D341Med (cell line): ENCODE measurements around the gene PIP4P1.

Experiments used
- DNase-seq: peaks from one replicate; pipeline ENCODE4 v3.0.0; 2012; ENCODE audit warnings: low spot score

PIP4P1 gene

DNA sequence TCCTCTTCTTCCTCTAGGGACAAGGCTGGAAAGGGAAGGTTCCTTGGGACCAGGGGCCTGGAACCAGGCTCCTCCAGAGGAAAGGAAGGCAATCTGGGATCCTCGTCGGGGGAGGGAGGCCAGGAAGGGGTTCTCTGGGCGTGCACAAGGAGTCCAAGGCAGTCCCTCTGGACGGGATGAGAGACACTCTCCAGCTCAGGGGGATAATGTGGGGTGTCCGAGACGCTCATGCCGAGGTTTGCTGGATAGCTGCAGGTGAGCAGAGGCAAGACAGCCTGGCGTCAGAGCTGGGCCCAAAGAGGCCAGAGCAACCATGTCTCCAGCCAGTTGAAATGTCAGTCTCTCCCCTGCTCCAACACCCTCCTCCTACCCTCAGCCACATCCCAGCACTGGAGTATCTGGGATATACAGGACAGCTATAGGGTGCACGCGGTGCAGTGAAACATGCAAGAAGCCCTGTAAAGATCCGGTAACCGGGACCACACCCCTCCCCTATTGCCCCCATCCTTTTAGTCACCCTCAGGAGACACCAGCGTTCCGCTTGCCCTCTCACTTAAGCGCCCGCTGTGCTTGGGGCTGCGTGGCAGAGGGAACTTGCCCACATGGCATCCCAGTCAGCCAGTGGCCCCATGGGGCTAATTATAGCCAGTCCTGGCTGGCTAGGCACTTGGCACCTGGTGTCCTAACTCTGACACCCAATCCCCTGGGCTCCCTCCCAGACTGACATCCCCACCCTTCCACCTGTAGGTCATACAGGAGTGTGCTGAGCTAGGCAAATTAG is 25.5 kb downstream of the PIP4P1 start, which contains the start of gene KLHL33:
Gene KLHL33 (minus strand): TSS at position 585 of the 781 bp plus-strand sequence. CDS start 355 bp downstream, at position 230.
- DNase-seq, result no peak

DNA sequence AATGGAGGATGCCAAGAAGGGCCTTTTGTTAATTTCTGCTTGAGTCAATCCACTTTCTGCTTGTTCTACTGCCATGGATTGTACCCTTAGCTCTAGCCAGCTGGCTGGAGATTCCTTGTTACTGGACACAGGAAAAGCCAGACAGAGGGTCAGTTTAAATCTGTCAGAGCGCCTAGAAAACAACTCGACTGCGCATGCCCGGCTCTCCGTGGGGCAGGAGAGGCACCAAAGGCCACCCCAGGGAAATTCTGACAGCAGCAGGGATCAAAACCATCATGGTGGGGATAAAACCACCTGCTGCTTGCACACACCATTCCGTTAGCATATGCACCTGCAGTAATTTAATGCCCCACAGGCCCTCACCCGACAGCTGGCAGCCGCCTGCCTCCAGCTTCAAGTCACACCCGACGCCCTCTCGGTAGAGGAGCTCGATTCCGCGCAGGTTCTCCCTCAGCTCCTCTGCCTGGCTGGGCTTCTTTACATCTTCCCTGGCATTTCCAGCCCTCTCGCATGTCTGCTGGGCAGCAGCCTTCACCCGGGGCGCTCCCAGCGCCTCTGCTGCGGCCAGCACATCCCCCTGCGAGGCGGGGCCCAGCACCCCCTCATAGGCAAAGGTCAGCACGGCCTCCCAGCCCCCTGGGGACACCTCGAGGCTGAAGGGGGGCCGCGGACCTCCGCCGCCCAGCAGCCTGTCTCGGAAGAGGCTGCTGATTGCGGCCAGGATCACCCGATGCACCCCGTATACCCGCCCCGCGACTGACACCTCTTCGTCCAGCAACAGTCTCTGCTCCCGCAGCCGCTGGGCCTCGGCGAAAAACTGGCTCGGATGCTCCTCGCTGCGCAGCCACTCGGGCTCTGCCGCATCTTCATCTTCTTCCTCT is 26.3 kb downstream of the PIP4P1 start:
- no peak for DNase-seq

- DNase-seq, result no peak
Observed at GRCh38 chr14:20429801-20430669, 31.2 kb downstream of the PIP4P1 start.

DNA sequence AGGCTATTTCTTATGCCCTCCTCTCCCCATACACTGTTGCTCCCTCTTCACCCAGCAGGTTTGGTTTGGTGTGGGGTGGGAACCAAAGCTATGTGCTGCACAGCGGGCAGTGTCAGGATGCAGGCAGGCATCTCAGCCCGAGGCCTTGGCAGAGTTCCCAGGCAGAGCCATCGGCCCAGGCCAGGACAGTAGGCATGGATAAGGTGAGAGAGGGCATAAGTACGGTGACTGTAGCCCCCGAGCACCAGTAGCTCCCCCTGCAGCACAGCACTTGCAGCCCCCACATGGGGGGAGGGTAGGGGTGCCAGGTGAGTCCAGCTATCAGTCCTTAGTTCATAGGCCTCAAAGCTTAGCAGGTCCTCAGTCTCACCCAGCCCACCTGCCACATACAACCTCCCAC is 32.4 kb downstream of the PIP4P1 start:
- no peak for DNase-seq

GRCh38 chr14:20428010-20428365 is 33.2 kb downstream of the PIP4P1 start:
- no peak for DNase-seq

DNA sequence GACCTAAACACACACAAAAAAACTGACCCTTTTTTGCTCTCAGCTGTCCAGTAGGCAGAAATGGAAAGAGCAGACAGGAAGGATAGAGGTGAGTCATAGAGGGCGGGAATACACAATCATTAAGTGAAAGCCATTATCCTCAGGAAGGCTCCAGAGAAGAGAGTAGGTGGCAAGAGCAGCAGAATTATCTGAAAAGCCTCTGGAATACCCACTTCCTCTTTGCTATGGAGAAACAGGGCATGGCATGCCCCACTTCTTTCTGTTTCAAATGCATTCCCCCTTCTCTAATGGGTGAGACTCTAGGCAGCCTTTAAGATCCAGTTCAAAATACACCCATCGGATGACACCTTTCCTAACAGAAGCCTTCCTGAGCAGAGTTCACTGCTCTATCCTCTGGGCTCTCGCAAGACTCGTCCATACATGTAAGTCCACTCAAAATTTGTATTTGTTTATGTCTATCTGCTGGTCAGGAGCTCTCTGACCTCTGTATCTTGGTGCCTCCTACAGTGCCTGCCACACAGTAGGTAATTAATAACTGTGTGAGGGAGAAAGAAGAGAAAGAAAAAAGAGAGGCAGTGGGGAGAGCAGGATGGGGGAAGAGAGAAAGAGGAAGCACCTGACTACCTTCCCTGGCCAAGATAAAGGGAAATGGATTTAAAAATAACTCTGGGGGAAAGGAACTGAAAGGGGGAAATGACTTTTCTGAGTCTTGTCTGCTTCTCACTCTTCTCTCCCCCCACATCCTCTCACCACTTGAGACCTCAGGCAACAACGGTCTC is 33.8 kb downstream of the PIP4P1 start:
- DNase-seq, result no peak

- DNase-seq, result no peak
Observed at GRCh38 chr14:20424851-20425250, 36.4 kb downstream of the PIP4P1 start.

GRCh38 chr14:20422886-20423285 is 38.3 kb downstream of the PIP4P1 start:
- no peak for DNase-seq

- no peak for DNase-seq
Observed at GRCh38 chr14:20421267-20421666, 40.0 kb downstream of the PIP4P1 start.

DNA sequence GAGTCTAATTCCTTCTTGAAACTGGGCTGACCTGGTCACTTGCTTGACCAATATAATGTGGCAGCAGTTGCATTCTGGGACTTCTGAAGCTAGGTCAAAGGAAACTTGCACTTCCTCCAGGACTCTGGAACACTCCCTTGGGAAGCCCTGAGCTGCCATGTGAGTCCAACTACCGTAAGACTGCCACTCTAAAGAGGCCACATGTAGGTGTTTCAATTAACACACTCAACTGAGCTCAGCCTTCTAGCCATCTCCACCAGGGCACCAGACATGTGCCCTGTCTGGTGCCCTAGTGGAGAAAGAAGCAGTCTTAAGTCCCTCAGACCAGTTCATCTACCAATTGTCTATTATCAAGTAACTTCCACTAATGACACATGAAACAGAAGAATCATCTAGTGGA is 41.8 kb downstream of the PIP4P1 start:
- no peak for DNase-seq

GRCh38 chr14:20418501-20418909 is 42.7 kb downstream of the PIP4P1 start:
- no peak for DNase-seq

GRCh38 chr14:20417250-20418186 is 43.7 kb downstream of the PIP4P1 start:
- DNase-seq, result no peak

DNA sequence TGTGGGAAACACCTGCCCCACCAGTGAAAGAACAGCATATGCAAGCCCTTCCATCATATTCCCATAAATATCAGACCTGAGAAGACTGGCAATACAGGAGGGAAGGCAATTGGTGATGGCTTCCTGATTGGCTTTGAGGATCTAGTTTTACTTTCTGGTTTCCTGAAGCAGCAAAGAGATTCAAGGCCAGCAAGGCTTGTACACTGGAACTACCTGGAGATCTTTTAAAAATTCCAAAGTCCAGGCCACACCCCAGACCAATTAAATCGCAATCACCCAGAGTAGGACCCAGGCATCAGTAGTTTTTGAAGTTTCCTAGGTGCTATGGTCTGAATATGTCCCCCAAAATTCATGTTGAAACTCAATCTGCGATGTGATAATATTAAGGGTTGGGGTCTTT is 45.0 kb downstream of the PIP4P1 start:
- no peak for DNase-seq

- DNase-seq, result peak; percentile 54
Observed at GRCh38 chr14:20415782-20416206, 45.4 kb downstream of the PIP4P1 start.

- no peak for DNase-seq
Observed at GRCh38 chr14:20413744-20414082, 47.5 kb downstream of the PIP4P1 start.

DNA sequence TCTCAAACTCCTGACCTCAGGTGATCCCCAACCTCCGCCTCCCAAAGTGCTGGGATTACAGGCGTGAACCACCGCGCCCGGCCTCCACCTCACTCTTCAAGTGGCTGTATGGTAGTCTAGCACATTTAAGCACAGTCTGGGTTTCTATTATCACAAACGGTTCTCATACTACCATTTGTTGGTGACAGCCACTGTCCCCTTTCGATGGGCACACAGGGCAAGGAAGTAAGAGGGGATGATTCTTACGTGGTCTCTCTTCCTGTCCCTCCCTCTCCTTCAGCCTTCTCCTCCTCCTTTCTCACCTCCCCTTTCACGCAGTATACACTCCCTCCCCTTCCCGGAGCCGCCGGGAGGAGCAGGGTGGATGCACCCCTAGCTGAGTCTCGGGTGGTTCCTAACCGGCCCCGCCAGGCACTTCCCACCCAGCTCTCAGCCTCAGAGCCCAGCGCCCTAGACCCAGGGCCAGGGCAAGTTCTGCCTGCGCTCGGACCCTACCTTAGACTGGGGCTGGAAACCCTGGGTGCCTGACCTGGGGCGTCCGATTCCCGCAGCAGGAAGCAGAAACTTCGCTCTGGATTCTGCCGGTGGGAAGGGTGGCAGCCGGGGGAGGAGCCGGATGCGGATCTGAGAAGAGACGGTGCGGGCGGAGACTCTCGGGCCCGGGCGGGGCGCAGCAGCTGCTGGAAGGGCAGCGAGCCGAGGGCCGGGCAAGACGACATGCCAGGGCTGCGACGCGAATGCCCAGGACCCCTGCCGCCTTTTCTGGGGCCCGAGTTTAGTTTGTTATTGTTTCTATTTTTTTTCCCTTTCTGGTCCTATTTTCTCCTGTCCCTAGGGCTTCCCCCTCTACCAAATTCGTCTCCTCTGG is 48.1 kb downstream of the PIP4P1 start, which contains the start of gene TEP1:
Gene TEP1 (minus strand): TSS at position 626 of the 868 bp plus-strand sequence. CDS start 5,062 bp downstream, outside the sequence.
- peak; percentile 90 for DNase-seq

DNA sequence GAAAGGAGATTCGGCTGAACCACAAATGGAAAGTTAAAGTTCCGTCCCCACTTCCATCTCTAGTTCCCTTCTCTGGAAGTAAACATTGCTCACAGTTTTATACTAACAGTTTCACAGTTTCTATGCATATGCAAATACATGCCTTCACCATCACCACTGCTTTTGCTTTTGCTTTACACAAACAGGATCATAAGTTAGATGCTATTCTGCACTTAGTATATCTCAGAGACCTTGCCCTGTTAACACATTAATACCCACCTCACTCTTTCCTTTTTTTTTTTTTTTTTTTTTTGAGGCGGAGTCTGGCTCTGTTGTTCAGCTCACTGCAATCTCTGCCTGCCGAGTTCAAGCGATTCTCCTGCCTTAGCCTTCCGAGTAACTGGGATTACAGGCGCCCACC is 48.8 kb downstream of the PIP4P1 start:
- DNase-seq, result no peak

- no peak for DNase-seq
Observed at GRCh38 chr14:20409226-20409625, 52.0 kb downstream of the PIP4P1 start.
